HepG2 (cell line): ENCODE results near the gene ZNF20. TPM values are rescaled to one million over a fixed set of nuclear protein-coding genes. Genes with fewer than 3 reads are reported as not detected.

Source experiments
- AKNA ChIP-seq: sonication (generic); formaldehyde crosslinking; IDR thresholded peaks from 2 replicates; pipeline ENCODE4 v1.4.0; 2020; ENCODE audit warnings: missing genetic modification reagents, borderline replicate concordance
- ARNT2 ChIP-seq: sonication (generic); formaldehyde crosslinking; IDR thresholded peaks from 2 replicates; pipeline ENCODE4 v1.8.0; 2022; ENCODE audit warnings: mild to moderate bottlenecking, low read depth, missing genetic modification reagents, moderate library complexity
- MED1 ChIP-seq: sonication (generic); formaldehyde crosslinking; IDR thresholded peaks from 2 replicates; pipeline ENCODE4 v1.4.0; 2020; ENCODE audit warnings: missing genetic modification reagents
- NFE2 ChIP-seq: sonication (generic); formaldehyde crosslinking; IDR thresholded peaks from 2 replicates; pipeline ENCODE4 v1.4.0; 2020; ENCODE audit warnings: missing genetic modification reagents
- NFYC ChIP-seq: IDR thresholded peaks from 2 replicates; pipeline ENCODE4 v1.6.1; 2016; ENCODE audit warnings: missing genetic modification reagents, missing compliant biosample characterization
- PAXIP1 ChIP-seq: sonication (generic); formaldehyde crosslinking; conservative IDR thresholded peaks from 2 replicates; pipeline ENCODE4 v1.4.0; 2020; ENCODE audit warnings: mild to moderate bottlenecking, missing genetic modification reagents, moderate library complexity
- PBX2 ChIP-seq: IDR thresholded peaks from 2 replicates; pipeline ENCODE4 v1.6.1; 2016; ENCODE audit warnings: control low read depth
- SP2 ChIP-seq: sonication (generic); formaldehyde crosslinking; IDR thresholded peaks from 2 replicates; pipeline ENCODE4 v1.5.1; 2020; ENCODE audit warnings: mild to moderate bottlenecking, missing genetic modification reagents
- SPEN ChIP-seq: sonication (generic); formaldehyde crosslinking; IDR thresholded peaks from 2 replicates; pipeline ENCODE4 v1.5.1; 2020; ENCODE audit warnings: low read depth, mild to moderate bottlenecking, missing genetic modification reagents
- SRSF4 ChIP-seq: fragments of 200-400 bp; formaldehyde crosslinking; IDR thresholded peaks from one replicate; pipeline ENCODE4 v1.6.1; 2018; ENCODE audit warnings: mild to moderate bottlenecking, low read depth, low read length, moderate library complexity; ENCODE audit not compliant: poor library complexity, severe bottlenecking
- TFDP1 ChIP-seq: IDR thresholded peaks from 2 replicates; pipeline ENCODE4 v1.6.1; 2016; ENCODE audit warnings: missing compliant biosample characterization, missing genetic modification reagents, borderline replicate concordance
- TGIF2 ChIP-seq: IDR thresholded peaks from 2 replicates; pipeline ENCODE4 v1.6.1; 2016; ENCODE audit warnings: control low read depth, missing compliant biosample characterization
- ZNF331 ChIP-seq: sonication (generic); formaldehyde crosslinking; IDR thresholded peaks from 2 replicates; pipeline ENCODE4 v1.4.0; 2020; ENCODE audit warnings: missing genetic modification reagents
- polyA plus RNA-seq, 8 experiments: library from polyadenylated mRNA; depleted of rRNA in 3 of 8; stranded (reverse) in 7 of 8; unstranded in 1 of 8; fragments of >200 nt; fragmentation: Illumina TruSeq in 4 of 8; extraction: Trizol in 4 of 8; gene quantifications; 2 replicates each; pipeline versions ENCODE4 v1.2.1 to v1.2.3, GENCODE V29; 2011 to 2016; ENCODE audit warnings: low read depth in 4 of 8, missing spikeins in 1 of 8, mixed read lengths in 1 of 8; ENCODE audit not compliant: insufficient read depth in 1 of 8
- total RNA-seq, 5 experiments: library from RNA; depleted of rRNA; stranded (reverse); fragments of >200 nt; fragmentation: Illumina TruSeq; extraction: Trizol; gene quantifications; 2 replicates each; pipeline ENCODE4 v1.2.3, GENCODE V29; 2016; ENCODE audit warnings: low read depth in 1 of 5
- TF ChIP-seq, protein P1 (sequence below): sonication (generic); formaldehyde crosslinking; IDR thresholded peaks from 2 replicates; pipeline ENCODE4 v1.4.0; 2020; ENCODE audit warnings: mild to moderate bottlenecking, missing genetic modification reagents

The ZNF20 gene
- total and polyA plus RNA-seq, 2 of the 13 experiments (the other 11 are each of a cell fraction or from before 2014, with no cell fraction given) = 1.6 to 8.0 TPM

DNA sequence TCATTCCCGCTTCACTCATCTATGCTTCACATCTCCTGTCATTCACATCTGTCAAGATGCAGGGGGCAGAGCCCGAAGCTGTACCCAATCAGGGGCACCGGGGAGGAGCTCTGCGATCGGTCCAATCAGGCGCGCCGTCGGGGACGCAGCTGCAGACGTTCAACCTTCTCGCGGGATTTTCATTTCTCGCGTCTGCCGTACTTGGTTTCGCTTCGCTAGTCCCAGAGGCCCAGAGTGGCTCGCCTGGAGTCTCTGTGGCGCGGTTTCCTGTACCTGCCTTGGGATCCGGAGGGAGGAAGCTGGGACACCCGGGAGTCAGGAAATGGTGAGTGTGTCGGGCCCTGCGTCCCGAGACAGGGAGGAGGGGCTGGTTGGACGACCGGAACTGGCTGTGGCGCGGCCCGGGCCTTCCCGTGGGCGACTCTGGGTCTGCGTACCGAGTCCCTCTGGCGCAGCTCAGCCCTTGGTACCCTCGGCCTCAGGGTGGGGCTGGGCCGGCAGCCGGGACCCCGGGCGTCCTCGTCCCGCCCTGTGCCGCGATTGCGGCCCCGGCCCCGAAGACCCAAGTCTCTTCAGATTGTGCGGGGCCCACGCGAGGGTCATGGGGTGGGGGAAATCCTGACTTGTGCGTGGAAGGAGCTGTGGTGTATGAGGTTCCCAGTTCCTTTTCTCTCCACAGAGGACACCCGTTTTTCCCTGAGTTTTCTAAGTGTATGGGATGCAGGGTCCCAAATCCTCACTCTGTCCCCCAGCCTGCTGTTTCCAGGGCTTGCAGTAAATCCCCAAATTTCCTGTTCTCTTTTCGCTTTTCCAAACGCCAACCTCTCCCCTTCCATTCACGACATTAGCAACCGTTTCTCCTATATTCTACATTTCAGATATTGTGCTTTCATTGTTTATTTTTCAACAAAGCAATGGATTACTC is 23.0 kb upstream of the ZNF20 start, which contains the start of gene ZNF136 (continued):
- TF ChIP-seq AKNA (CRISPR knock-in tag) (0 out of 2 replicates have a peak, but pooled peaks have one; percentile 42), NFYC (peak; percentile 82), ZNF331 (CRISPR knock-in tag) (peak; percentile 62; the same call in 1 of the 2 replicates), PBX2 (peak; percentile 72), TFDP1 (CRISPR knock-in tag) (peak; percentile 39; the same call in 1 of the 2 replicates), NFE2 (no peak), SRSF4 (no peak), MED1 (CRISPR knock-in tag) (peak; percentile 66), ARNT2 (peak; percentile 87; the same call in 1 of the 2 replicates), TGIF2 (peak; percentile 92), SPEN (CRISPR knock-in tag) (peak; percentile 78; the same call in 1 of the 2 replicates), PAXIP1 (CRISPR knock-in tag) (peak; percentile 31; the same call in 1 of the 2 replicates), SP2 (CRISPR knock-in tag) (peak; percentile 39; the same call in 1 of the 2 replicates)
- TF ChIP-seq, protein P1, sequence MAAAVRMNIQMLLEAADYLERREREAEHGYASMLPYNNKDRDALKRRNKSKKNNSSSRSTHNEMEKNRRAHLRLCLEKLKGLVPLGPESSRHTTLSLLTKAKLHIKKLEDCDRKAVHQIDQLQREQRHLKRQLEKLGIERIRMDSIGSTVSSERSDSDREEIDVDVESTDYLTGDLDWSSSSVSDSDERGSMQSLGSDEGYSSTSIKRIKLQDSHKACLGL (CRISPR knock-in tag) = peak; percentile 74; the same call in 1 of the 2 replicates
